ENCODE results near the gene ARHGAP44. TPM values are rescaled to one million over a fixed set of nuclear protein-coding genes. Genes with fewer than 3 reads are reported as not detected.

Gene ARHGAP44
- total RNA-seq, 1 experiment from 2014 or later, result 7.3 TPM

GRCh38 chr17:12994341-12995074 lies 205.2 kb downstream of the ARHGAP44 start:
- H3K36me3 ChIP-seq (ENCODE audit: control insufficient read depth in 1 of 2, insufficient read depth in 2 of 2, low read length in 2 of 2), result peaks cover 57 to 70% of the 10 kb centered on the region in 2 experiments; a peak in 3 of 4 replicates
- no peak for TF ChIP-seq MAX (IDR thresholded peaks at IDR 0.05)
- TF ChIP-seq ATF3 (IDR thresholded peaks at IDR 0.05), result no peak
- no peak for TF ChIP-seq POLR2A (IDR thresholded peaks at IDR 0.05; ENCODE audit: borderline replicate concordance, extremely low read depth, insufficient read depth, insufficient read length)
- no peak for TF ChIP-seq YY1 (IDR thresholded peaks at IDR 0.05; ENCODE audit: extremely low read depth, insufficient replicate concordance, low read depth, low read length)
- TF ChIP-seq TCF7L2 (IDR thresholded peaks at IDR 0.05; ENCODE audit: borderline replicate concordance, extremely low read depth, insufficient read depth, insufficient read length), result no peak
- no peak for TF ChIP-seq ZBTB33 (IDR thresholded peaks at IDR 0.05; ENCODE audit: extremely low read depth, insufficient replicate concordance, low read length)
- no peak for TF ChIP-seq SP1 (IDR thresholded peaks at IDR 0.05; ENCODE audit: low read depth)
- no peak for TF ChIP-seq CEBPB (IDR thresholded peaks at IDR 0.05; ENCODE audit: low read depth)
- DNase-seq (ENCODE audit: low read depth, low spot score), result no peak
- ChIA-PET RAD21 (ENCODE audit: low non-redundant PET in 1 of 2, low total read pairs in 2 of 2, uncharacterized antibody in 2 of 2, unreplicated experiment in 2 of 2) (no interaction called here), POLR2A (no interaction called here), CTCF (no interaction called here)
- H3K79me2 ChIP-seq (ENCODE audit: insufficient read depth, low read length), result no peaks in the 10 kb centered on the region
- no peak overlapping the region for H3K27ac ChIP-seq (ENCODE audit: low read depth, low read length)
- ATAC-seq, result no peak
- no peaks in the 10 kb centered on the region for H3K9me2 ChIP-seq (ENCODE audit: insufficient read depth)
- H4K20me1 ChIP-seq (ENCODE audit: insufficient read depth), result no peaks in the 10 kb centered on the region
- no peak overlapping the region for H3K9ac ChIP-seq (ENCODE audit: low read length)
- no peak overlapping the region for H3K4me2 ChIP-seq (ENCODE audit: low read length)
- H3K9me3 ChIP-seq (ENCODE audit: control insufficient read depth in 1 of 2, insufficient read depth in 1 of 2, low read depth in 1 of 2, low read length in 2 of 2), result no peaks in the 10 kb centered on the region
- H3K27me3 ChIP-seq (ENCODE audit: insufficient read depth, low read length), result no peaks in the 10 kb centered on the region
- intact Hi-C loops (cut with micrococcal nuclease), result no loop called here
- no peak overlapping the region for H2AFZ ChIP-seq (ENCODE audit: low read depth, low read length, poor library complexity, severe bottlenecking)
- no peak overlapping the region for H3K4me3 ChIP-seq (replicated peaks in 1 of 2; ENCODE audit: low read depth in 1 of 2, low read length in 2 of 2)
- no TSS peak for BruUV-seq (replicated peaks)
- no peaks in the 10 kb centered on the region for H3K4me1 ChIP-seq (ENCODE audit: control insufficient read depth in 1 of 2, insufficient read depth in 2 of 2, low read length in 2 of 2)
